Measurements from ENCODE around the gene STRIP1.

GRCh38 chr1:110034451-110035235 is at the start of gene STRIP1:
- TF ChIP-seq CTCF (conservative IDR thresholded peaks at IDR 0.05; ENCODE audit: low read length) (no peak), EZH2phosphoT487 (IDR thresholded peaks at IDR 0.05; ENCODE audit: borderline replicate concordance, low read depth, low read length) (no peak)
